IPS DF 19.7 (cell line): Measurements from ENCODE around the gene BAG5.
"Not testable (repeated sequence)": the region's sequence is repeated elsewhere in the genome, so short reads cannot be mapped to it uniquely, and the experiment has no call there.

Experiments used
- DNase-seq: peaks from one replicate; pipeline ENCODE4 v3.0.0-alpha.2; 2013; ENCODE audit warnings: low read depth, low spot score

BAG5 gene

GRCh38 chr14:103534576-103535061, 27.8 kb downstream of the BAG5 start:
- DNase-seq = no peak

DNA sequence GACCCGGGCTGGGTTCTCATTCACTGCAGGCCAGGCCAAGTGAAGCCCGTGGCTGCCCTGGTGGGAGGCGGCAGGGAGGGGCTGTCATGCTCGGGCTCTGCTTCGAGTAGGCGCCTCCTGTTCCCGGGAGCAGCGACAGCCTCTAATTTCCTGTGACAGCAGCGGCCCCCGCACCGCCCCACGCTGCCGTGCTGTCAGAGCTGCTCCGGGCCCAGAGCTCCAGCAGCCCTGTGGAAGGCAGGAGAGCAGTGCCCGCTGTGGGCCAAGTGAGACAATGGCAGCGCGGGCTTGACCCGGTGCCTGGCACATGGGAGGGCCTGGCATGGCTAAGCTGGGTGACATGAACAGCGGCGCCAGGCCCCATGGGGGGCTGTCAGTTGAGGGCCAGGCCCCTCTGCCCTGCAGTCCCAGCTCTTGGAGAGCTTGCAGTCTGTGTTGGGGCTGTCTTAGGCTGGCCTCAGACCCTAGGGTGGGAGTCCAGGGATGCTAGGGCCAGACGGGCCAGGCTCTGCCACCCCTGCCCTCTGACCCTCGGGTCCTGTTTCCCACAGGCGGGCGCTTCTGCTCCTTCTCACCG, 28.4 kb downstream of the BAG5 start:
- DNase-seq = no peak

DNA sequence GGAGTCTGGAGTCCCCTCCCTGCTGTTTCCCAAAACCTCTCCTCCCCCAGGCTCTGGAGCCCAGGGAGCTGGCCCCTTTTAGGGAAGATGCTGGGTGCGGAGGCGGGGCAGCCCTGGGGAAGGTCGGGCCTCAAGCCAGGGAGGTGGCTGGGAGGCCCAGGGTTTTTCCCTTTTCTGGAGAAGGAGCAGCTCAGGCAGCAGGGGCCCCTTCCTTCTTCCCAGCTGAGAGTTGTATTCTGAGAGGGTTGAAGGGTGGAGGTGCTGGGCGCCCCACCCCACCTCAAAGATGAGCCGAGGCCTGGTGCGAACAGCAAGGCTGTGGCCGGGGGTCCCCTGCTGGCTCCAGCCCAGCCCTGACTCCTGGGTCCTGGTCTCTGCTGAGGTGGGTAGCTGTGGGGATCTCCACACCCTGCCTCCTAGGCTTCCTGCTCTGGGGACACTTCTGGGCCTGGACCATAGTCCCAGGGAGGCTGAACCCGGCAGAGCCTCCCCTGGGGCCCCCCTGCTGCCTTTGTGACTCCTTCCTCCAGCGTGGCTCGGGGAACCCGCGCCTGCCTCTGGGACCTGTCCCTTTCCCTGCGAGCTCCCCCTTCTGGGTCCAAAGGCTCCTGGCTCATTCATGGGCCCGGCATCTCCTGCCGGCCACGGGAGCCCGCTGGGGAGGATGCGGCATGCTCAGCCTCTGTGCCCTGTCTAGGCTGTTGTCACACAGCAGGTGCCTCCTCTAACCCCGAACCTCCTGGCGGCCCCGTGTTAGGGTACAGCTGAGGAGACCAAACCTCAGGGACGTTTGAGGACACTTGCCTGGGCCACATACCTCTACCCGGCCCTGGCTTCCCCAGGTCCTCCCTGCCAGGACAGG, 29.1 kb downstream of the BAG5 start:
- no peak for DNase-seq

GRCh38 chr14:103532216-103533136, 30.0 kb downstream of the BAG5 start:
- DNase-seq = no peak

GRCh38 chr14:103531421-103532215, 30.8 kb downstream of the BAG5 start:
- DNase-seq = no peak

- no peak for DNase-seq
Observed at GRCh38 chr14:103530831-103531230, 31.6 kb downstream of the BAG5 start.

GRCh38 chr14:103530390-103530789, 32.1 kb downstream of the BAG5 start:
- no peak for DNase-seq

GRCh38 chr14:103529383-103530365, 32.8 kb downstream of the BAG5 start:
- DNase-seq = no peak

GRCh38 chr14:103528587-103529382, 33.7 kb downstream of the BAG5 start, which contains the start of gene TRMT61A:
Gene TRMT61A, plus strand, starts transcription at chr14:103529196. Its CDS starts 783 bp downstream, at chr14:103529979.
- DNase-seq = no peak

DNA sequence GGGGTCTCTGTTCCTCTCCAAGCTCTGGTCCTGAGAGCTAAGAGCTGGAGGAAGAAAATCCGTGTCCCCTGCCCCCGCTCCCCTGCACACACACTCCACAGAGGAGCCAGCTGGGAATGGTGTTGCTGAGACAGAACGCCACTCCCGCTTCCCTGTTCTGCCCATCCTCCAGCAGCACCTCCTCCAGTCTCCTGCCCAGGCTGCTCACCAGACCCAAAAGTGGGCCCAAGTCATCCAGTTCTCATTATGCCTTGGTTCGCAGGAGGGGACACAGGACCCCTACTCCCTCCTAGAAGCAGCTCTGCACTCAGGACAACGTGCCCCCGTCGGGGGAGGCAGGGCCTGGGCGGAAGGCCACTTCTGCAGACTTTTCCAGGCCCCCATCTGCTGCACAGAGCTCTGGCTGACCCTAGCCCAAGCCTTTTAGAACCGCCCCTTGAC, 34.3 kb downstream of the BAG5 start:
- no peak for DNase-seq

DNA sequence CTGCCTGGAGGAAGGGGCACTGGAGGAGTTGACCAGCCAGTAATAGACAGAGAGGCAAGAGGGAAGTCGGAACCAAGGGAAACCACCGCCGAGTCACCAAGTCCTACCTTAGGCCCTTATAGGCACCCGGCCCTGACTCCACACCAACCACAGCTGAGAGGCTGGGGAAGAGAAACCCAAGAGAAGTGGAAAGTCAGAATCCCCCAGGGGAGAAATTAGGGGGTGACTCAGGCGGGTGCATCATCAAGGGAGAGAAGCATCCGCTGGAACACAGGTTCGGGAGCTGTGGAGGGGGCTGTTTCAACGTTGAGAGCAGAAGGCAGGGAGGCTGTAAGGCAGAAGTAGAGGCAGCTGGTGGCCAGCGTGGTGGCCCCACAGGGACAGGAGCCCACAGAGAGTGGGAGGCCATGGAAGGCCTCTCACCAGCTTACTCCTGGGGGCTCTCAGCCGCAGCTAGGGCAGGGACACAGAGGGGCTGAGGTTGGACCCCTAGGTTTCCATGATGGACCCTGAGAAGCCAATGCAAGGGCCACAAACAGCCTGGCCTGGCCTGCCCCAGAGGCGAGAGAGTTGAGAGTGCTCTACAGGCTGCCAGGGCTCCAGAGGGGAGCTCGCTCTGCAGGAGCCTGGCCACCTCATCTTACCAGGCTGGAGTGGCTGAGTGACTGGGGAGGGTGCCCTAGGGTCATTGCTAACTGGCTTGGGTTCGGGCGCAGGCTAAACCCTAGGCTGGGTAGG, 34.9 kb downstream of the BAG5 start:
- no peak for DNase-seq

- DNase-seq = no peak
Observed at GRCh38 chr14:103526914-103527248, 35.6 kb downstream of the BAG5 start.

- DNase-seq = no peak
Observed at GRCh38 chr14:103526247-103526913, 36.1 kb downstream of the BAG5 start.

DNA sequence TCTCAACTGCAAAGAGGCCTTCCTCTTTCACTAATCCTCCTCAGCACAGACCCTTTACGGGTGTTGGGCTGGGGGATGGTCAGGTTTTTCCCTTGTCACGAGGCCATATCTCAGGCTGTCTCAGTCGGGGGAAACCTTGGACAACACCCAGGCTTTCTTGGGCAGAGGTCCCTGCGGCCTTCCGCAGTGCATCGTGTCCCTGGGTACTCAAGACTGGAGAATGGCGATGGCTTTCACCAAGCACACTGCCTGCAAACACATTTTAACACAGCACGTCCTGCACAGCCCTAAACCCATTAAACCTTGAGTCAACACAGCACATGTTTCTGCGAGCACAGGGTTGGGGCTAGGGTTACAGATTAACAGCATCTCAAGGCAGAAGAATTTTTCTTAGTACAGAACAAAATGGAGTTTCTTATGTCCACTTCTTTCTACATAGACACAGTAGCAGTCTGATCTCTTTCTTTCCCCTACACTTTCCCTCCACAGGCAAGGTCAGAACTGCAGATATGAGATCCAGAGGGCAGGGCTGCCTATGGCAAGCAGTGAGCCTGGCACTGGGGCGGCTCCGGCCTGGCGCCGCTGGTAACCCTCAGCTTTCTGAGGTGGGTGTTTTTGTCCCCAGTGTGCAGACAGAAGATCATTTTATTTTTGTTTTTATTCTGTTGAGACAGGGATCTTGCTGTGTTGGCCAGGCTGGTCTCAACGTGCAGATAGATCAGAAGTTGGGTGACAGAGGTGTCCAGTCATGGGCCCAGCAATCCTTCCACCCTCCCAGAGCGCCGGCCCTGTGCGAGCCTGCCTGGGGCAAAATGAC, 36.8 kb downstream of the BAG5 start:
- not testable (repeated sequence) for DNase-seq

DNA sequence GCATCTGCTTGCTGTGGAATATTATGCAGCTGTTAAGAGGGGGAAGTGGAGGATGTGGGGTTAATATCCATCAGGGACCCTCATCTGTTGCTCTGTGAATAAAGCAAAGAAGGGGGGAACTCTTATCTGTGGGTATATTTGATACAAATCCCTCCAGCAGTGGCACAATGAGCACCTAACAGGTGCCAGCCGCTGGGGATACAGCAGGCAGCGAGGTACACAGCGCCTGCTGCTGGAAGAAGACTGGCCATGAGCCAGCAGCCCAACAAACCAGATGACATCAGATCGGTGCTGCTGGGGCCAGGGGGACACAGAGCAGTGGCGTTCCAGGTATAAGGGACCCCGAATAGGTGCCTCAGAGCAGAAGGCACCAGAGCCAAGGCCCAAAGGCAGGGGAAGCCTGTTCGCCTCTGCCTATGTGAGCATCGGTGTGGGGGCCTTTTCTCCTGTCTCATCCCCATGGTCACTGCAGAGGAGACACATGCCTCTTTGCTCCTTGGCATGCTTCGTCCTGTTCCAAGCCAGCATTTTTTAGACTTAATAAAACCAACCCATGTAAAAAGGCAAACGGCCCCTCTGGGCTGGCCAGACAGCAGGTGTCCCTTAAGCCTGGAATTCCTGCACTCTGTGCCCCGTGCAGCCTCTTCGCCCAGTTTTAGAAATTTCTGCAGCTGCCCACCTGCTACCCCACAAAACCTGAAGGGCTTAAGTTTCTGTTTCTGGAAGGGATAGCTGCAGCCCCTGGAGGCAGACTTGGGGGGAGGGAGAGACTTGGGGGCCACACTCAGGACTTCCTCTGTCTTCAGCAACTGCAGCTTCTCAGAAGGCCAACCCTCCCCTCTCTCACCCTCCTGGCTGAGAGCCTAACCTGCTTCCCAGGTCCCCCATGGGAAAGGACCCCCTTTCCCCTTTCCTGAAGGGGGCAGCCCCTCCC, 38.2 kb downstream of the BAG5 start:
- no peak for DNase-seq

DNA sequence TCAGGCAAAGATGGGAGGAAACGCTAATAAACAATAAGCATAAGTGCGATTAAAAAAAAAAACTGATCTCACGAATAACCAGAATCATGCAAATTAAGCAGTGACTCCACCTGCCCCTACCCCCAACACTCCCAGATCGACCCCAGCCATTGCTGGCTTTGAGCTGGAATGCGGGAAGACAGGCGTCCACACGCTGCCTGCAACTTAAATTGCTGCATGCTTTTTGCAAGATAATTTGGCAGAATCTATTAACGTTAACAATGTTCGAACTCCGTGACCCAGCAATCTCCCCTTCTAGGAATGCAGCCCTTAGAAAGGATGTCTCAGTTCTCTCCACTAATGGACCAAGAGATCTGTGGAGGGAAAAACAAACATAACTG, 38.9 kb downstream of the BAG5 start:
- no peak for DNase-seq
